HPDE6-E6E7 (cell line): Measurements from ENCODE around the gene TAF10.

ENCODE experiments used
- DNase-seq: peaks from one replicate; pipeline ENCODE4 v3.0.0; 2011; ENCODE audit warnings: missing footprints; ENCODE audit errors: extremely low spot score

TAF10 gene

DNA sequence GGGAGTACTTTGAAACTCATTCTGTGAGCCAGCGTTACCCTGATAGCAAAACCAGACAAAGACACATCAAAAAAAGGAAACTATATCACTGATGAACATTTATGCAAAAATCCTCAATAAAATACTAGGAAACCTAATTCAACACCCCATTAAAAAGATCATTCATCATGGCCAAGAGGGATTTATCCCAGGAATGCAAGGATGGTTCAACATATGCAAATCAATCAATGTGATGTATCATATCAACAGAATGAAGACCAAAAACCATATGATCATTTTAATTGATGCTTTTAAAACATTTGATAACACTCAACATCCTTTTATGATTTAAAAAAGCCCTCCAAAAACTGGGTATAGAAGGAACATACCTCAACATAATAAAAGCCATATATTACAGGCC is 28.4 kb downstream of the TAF10 start:
- no peak for DNase-seq

DNA sequence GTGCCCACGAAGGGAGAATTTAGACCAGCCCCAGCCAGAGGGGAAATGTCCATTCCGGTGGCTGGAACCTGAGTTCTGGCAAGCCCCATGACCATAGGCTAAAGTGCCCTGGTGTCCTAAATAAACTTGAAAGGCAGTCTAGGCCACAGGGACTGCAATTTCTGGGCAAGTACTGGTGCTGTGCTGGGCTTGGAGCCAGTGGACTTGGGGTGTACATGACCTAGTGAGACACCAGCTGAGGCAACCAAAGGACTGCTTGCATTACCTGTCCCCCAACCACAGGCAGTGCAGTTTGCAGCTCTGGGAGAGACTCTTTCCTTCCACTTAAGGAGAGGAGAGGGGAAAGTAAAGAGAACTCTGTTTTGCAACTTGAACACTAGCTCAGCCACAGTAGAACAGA is 32.3 kb downstream of the TAF10 start:
- DNase-seq, result no peak

DNA sequence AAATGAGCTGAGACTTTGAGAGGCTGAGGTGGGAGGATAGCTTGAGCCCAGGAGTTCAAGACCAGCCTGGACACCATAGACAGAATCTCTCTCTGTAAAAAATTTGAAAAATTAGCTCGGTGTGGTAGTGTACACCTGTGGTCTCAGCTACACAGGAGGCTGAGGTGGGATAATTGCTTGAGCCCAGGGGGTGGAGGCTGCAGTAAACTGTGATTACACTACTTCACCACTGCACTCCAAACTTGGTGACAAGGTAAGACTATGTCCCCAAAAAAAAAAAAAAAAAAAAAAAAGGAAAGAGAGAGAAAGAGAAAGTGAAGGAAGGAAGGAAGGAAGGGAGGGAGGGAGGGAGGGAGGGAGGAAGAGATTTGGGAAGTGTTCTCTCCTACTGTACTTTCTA is 33.9 kb downstream of the TAF10 start:
- DNase-seq, result no peak

DNA sequence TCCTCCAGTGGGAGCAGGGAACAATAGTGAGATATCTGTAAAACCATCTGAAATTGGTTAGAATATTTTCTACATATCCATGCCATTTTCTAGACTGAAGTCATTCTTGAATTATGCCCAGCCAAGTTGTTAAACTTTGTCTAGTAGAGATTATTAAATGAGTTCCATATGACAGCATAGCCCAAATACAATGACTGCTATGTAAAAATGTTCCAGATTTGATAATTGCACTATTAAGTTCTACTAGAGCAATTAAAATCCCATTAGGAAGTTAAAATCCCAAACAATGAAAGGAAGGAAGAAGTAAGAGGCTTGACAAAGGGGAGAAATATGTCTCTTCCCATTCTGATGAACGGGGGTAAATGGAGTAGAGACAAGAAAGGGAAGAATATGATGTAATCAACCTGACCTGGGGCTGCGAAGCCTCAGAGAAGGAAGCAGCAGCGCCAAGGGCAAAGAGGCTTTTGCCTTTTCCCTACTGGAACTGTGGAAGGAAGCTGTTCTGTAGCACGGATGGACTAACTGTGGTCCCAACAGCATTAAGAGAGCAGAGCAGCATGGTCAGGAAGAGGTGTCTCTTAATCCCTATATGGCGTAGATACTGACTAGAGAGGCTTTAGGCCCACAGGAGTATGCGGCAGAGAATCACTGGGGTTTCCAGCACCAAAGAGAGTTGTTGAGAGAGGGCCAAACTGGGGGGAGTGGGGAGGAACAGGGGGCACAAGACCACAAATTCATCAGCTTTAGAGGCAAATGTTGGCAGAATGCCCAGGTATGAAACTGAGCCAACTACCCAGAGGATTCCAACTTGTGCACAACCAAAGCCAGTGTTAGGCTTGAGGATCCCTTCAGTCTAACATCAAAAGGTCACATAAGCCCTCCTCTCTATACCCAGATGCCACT is 35.3 kb downstream of the TAF10 start:
- no peak for DNase-seq

DNA sequence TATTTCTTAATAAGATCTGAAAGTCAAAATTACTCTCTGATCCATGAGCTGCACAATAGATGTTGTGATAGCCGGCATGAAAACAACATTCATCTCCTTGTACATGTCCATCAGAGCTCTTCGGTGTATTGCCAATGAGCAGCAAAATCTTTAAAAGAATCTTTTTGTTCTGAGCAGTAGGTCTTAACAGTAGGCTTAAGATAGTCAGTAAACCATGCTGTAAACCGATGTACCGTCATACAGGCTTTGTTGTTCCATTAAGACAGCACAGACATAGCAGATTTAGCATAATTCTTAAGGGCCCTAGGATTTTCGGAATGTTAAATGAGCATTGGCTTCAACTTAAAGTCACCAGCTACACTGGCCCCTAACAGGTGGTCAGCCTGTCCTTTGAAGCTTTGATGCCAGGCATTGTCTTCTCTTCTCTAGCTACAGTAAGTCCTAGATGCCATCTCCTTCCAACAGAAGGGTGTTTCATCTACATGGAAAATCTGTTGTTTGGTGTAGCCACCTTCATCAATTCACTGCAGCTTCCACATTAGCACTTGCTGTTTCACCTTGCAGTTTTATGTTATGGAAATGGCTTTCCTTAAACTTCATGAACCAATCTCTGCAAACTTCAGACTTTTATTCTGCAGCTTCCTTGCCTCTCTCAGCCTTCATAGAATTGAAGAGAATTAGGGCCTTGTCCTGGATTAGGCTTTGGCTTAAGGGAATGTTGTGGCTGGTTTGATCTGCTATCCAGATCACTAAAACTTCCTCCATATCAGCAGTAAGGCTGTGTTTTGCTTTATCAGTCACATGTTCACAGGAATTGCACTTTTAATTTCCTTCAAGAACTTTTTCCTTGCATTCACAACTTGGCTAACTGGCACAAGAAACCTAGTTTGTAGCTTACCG is 37.0 kb downstream of the TAF10 start:
- no peak for DNase-seq

DNA sequence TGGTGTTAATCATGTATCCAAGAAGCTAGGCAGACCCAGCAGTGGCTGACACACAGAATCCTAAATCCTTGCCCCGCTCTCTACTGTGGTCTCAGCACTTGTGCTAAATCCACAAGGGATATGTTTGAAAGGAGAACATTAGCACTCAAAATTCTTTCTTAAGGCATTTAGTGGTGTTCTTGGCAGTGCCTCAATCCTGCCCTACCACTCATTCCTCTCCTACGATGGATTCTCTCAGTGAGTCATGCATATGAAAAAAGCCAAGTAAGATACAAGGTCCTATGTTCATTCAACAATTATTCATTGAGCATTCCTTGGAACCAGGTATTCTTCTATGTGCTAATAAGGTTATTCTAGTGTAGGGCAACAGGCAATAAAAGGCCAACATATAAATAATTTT is 39.8 kb downstream of the TAF10 start:
- no peak for DNase-seq

DNA sequence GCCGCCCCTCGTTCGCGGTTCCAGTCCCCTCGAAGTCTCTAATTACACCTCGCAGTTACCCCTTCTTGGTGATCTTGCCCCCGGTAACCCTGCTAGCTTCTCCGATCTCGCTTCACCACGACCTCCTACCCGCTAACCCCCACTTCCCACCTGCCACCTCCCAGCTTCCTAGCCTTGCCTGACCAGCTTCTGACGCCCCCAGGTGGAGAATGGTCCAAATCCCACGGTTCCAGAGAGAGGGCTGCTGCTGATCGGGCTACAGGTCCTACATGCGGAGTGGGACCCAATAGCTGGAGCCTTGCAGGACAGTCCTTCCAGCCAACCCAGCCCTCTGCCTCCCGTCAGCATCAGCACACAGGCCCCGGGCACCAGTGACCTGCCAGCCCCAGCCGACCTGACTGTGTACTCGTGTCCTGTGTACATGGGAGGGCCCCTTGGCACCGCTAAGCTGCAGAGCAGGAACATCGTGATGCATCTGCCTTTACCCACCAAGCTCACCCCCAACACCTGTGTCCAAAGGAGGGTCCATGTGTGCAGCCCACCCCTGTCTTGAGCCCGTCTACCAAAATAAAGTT is 40.5 kb downstream of the TAF10 start:
- no peak for DNase-seq

DNA sequence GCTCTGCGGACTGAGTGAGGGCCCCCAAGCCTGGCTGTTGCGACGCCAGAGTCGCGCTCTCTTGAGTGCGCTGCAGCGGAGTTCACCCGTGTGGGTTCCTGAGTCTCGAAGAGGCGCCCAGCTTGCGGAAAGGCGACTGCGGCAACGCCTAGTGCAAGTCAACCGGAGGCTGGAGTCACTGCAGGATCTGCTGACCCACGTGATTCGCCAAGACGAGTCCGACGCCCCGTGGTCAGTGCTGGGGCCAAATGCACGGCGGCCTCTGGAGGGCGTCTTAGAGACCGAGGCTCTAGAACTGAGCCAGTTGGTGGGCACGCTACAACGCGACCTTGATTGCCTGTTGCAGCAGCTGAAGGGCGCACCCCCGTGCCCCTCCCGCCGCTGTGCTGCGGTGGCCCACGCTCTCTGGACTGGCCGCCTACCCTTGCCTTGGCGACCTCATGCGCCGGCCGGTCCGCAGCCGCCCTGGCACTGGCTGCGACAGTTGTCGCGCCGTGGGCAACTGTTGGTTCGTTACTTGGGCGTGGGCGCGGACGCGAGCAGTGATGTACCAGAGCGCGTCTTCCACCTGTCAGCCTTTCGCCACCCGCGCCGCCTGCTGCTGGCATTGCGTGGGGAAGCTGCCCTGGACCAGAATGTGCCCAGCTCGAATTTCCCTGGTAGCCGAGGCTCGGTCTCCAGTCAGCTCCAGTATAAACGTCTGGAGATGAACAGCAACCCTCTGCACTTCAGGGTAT is 41.2 kb downstream of the TAF10 start:
- DNase-seq, result no peak

DNA sequence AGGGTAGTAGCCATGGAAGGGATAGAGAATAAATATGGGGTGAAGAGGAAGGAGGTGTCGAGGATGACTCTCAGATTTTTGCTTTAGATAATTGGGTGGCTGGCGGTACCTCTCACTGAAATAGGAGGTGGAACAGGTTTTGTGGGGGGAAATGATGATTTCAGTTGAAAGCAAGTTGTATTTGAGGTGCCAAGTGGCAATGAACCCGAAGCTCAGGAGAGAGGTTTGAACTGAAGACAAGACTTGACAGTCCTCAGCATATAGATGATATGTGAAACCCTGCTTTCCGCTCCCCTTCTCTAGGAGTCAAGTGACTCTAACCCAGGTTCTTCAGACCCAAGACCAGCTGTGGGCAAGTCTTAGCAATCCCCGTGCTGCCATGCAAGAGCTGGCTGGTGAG is 42.3 kb downstream of the TAF10 start:
- no peak for DNase-seq

DNA sequence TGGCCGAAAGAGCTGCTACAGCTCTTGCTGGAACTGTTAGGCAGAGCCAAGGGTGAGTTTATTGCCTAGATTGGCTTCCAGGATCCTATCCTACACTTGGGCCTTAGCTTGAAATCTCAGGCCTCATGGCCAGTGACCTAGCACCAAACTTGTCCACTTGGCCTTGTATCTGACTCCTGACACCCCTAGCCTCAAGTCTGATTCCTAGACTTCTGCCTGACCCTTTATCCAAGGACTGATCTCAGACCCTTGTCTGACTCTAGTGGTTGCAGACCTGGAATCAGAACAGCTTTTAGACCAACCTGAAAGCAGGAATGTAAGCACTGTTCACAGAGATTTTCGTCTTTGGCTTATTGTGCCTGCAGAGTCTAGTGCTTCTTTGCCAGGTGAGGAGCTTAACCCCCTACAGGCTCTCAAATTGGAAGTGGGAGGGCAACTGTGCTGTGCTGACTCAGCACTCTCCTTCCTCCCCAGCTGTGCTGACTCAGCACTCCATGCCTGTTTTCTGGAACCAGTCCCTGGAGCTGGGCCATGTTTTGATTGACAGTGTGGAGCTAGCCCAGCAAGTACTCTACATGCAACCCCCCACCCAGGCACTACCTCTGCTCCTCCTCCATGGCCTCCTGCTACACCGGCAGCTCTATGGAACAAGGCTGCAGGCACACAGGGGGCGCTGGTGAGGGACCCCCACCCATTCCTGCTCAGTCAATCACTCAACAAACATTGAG is 43.7 kb downstream of the TAF10 start:
- DNase-seq, result no peak

DNA sequence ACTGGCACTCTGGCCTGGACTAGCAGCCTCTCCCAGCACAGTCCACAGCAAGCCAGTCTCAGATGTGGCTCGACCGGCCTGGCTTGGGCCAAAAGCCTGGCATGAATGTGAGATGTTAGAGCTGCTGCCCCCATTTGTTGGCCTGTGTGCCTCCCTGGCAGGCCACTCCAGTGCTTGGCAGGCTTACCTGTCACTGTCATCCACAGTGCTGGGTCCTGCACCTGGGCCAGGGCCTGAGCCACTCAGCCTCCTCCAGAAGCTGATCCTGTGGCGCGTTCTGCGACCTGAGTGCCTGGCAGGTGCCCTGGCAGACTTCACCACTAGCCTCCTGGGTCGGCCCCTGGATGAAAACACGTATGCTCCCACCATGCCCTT is 44.7 kb downstream of the TAF10 start:
- DNase-seq, result no peak

DNA sequence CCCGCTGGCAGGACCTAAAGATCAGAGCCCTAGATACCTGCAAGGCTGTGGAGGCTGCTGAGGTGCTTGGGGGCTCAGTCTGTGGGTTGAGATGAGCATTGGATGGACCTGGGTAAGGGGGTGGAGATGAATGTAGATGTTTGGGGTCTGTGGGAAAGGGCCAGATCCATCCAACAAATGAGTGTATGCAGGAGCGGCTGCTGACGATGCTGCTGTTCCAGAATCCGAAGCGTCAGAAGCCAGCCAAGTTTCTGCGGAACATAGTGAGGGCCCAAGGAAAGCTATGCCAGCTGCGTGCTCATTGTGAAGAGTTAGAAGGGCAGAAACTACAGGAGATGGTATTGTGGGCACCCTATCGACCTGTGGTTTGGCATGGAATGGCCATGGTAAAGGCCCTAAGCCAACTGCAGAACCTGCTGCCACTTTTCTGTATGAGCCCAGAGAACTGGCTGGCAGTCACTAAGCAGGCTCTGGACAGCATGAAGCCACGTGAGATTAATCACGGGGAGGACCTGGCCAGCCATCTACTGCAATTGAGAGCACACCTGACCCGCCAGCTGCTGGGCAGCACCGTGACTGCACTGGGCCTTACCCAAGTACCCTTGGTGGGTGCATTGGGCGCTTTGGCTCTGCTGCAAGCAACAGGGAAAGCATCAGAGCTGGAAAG is 45.2 kb downstream of the TAF10 start:
- DNase-seq, result no peak

DNA sequence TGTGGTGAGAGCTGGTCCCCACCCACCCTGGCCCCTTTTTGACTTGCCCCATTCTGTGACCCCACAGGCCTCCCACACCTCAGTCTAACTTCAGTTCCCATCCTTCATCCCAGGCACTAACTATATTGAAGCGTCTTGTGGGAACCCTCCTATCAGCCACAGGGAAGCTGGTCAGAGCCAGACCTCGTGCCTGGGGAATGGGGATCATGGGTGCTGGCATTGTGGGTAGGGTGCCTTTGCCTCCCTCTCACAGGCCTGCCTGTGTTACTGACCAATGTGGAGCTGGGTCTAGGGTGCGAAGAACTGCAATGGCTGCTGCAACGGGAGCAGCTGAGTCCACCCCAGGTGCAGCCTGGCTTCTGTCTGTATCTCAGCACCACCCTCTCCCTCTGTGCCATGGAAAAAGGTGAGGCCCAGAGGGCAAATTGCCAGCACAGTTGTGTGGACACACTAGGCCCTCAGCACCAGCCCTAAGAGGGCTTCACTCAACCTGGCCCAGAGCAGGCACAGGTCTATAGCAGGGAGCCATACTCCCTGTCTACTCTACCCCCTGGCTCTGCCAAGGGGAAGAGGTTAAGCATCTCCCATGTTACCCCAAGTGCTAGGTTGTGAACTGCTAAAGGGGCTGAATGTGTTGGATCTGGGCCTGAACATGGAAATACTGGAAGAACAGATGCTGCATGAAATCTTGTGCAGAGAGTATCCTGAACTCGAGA is 45.9 kb downstream of the TAF10 start:
- no peak for DNase-seq

DNA sequence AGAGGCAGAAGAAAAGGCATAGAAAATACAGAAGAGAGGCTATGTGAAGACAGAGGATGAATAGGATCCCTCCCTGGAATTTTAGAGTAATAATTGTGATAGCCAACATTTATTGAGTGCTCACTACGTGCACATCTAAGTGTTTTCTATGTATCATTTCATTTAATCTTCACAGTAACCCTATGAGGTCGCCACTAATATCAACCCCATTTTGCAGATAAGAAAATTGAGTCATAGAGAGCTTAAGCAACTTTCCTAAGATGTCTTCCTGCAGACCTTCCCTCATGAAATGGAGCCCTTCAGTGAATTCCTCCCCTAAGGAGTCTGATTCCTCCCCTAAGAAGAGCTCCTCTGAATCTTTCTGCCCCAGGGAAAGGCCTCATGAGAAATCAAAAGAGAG is 46.7 kb downstream of the TAF10 start:
- DNase-seq, result no peak

DNA sequence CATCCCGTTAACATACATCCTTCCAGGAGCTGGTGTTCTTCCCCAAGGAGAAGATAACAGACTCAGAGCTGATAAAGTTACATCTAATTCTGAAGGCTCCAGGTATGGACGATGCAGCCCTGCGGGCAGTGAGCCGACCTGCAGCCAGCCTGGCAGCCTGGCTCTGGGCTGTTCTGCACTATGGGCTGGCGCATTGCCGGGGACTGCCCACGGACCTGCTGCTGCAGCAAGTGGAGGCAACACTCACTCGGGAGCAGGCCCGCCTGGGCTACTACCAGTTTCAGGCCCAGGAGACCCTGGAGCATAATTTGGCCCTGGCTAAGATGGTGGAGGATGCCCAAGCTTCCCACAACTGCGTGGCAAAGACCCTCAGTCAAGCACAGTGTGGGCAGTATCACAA is 48.3 kb downstream of the TAF10 start:
- no peak for DNase-seq

DNA sequence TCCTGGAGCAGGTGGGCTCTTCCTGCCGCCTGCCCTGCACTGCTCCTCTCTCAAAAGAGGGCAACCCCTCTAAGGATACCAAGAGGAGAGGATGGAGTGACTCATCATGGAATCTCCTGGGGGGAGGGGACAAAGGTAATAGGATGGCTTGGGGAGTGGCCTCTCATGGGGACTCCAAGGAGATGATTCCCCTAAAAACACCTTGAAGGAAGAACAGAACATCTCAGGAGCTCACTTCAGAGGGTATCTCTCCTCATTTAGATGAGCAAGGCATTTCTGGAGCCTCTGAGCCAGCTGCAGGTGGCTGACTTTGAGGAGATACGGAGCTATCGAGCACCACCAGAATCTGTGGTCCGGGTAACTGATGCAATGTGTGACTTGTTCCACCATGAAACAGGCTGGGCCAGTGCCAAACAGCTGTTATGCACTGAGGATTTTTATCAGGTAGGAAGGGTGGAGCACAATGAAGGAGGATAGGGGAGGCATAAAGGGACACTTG is 48.8 kb downstream of the TAF10 start:
- no peak for DNase-seq

DNA sequence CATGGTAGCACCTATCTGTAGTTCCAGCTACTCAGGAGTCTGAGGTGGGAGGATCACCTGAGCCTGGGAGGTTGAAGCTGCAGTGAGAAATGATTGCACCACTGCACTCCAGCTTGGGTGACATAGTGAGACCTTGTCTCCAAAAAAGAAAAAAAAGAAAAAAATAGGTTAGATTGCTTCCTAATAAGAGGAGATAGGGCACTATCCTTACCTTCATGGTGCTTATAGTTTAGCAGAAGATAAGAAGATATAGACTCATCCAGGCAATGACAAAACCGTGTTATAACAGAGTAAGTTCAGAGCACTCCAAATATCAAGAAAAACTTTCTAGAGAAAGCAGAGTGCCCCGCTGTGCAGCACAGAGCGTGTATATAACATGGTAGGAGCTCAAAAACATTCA is 50.7 kb downstream of the TAF10 start:
- no peak for DNase-seq
